Nephron (organoid): ENCODE data around the gene OR5B3.

Source experiments
- H3K27ac Mint-ChIP-seq, 3 experiments: 2 replicates each; pipeline ENCODE4 v1.8.0; 2020; ENCODE audit warnings: mixed read lengths in 3 of 3, mild to moderate bottlenecking in 2 of 3, moderate library complexity in 1 of 3
- H3K27me3 Mint-ChIP-seq: 2 replicates; pipeline ENCODE4 v1.8.0; 2021; ENCODE audit warnings: low read depth, mild to moderate bottlenecking, moderate library complexity, mixed read lengths
- H3K36me3 Mint-ChIP-seq: 2 replicates; pipeline ENCODE4 v1.8.0; 2020; ENCODE audit warnings: low read depth, mixed read lengths
- H3K4me1 Mint-ChIP-seq: 2 replicates; pipeline ENCODE4 v1.8.0; 2020; ENCODE audit warnings: mixed read lengths
- H3K4me3 Mint-ChIP-seq, 3 experiments: 2 replicates each; pipeline ENCODE4 v1.8.0; 2020; ENCODE audit warnings: mild to moderate bottlenecking in 3 of 3, mixed read lengths in 3 of 3, moderate library complexity in 2 of 3
- H3K9me3 Mint-ChIP-seq: 2 replicates; pipeline ENCODE4 v1.8.0; 2020; ENCODE audit warnings: mixed read lengths
- TF ChIP-seq, protein P1 (sequence below), 3 experiments: fragments of 200-600 bp; sonication (generic); IDR thresholded peaks; one replicate each; pipeline ENCODE4 v1.5.0; 2021; ENCODE audit warnings: antibody characterized with exemption in 3 of 3; ENCODE audit not compliant: unreplicated experiment in 3 of 3

Gene OR5B3

DNA sequence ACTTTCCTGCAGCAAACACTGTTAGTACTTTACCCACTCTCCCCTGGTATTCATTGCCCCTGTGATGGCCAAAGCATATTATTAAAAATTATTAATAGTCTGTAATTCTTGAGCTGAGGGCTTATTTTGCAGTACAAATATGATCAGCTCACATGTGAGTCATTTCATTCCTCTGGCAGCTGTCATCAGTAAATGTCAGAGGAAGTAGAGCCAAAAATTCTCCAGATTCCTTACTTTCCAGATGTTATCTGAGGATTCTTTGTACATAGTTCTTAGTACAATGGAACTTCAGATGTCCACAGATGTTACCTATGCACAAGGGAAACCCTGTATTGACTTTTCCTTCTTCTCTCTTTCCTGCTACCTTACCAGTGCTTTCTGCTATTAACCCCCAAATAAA lies 12.5 kb downstream of the OR5B3 start:
- H3K27ac Mint-ChIP-seq, result no peak overlapping the region
- H3K4me1 Mint-ChIP-seq, result no peaks in the 10 kb centered on the region
- no peak overlapping the region for H3K4me3 Mint-ChIP-seq
- no peaks in the 10 kb centered on the region for H3K27me3 Mint-ChIP-seq
- H3K36me3 Mint-ChIP-seq, result no peaks in the 10 kb centered on the region
- H3K9me3 Mint-ChIP-seq, result peaks cover 8% of the 10 kb centered on the region
- TF ChIP-seq, protein P1, sequence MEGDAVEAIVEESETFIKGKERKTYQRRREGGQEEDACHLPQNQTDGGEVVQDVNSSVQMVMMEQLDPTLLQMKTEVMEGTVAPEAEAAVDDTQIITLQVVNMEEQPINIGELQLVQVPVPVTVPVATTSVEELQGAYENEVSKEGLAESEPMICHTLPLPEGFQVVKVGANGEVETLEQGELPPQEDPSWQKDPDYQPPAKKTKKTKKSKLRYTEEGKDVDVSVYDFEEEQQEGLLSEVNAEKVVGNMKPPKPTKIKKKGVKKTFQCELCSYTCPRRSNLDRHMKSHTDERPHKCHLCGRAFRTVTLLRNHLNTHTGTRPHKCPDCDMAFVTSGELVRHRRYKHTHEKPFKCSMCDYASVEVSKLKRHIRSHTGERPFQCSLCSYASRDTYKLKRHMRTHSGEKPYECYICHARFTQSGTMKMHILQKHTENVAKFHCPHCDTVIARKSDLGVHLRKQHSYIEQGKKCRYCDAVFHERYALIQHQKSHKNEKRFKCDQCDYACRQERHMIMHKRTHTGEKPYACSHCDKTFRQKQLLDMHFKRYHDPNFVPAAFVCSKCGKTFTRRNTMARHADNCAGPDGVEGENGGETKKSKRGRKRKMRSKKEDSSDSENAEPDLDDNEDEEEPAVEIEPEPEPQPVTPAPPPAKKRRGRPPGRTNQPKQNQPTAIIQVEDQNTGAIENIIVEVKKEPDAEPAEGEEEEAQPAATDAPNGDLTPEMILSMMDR (IDR thresholded peaks at IDR 0.05; ENCODE audit: unreplicated experiment in 3 of 3), result no peak

DNA sequence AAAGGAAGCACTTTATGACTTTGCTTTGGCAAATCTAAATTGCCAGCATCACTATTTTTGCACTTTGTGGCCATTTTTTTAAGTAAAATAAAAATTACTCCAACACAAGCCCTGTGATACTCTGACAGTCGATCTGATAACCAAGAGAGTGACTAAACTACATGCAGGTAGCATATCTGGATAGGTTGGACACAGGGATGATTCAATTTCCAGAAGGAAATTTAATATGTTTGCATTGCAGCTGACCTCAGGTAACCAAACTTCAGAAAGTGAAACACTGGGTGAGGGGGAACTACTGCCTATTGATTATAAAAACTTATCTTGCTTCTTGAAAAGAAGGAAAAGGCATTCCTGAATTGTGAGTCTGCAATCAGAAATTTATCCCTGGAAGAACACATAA lies 13.9 kb downstream of the OR5B3 start:
- Mint-ChIP-seq H3K4me1 (no peaks in the 10 kb centered on the region), H3K27me3 (no peaks in the 10 kb centered on the region), H3K9me3 (peaks cover 8% of the 10 kb centered on the region), H3K4me3 (no peak overlapping the region), H3K36me3 (no peaks in the 10 kb centered on the region), H3K27ac (no peak overlapping the region)
- TF ChIP-seq, protein P1 (IDR thresholded peaks at IDR 0.05; ENCODE audit: unreplicated experiment in 3 of 3), result no peak

DNA sequence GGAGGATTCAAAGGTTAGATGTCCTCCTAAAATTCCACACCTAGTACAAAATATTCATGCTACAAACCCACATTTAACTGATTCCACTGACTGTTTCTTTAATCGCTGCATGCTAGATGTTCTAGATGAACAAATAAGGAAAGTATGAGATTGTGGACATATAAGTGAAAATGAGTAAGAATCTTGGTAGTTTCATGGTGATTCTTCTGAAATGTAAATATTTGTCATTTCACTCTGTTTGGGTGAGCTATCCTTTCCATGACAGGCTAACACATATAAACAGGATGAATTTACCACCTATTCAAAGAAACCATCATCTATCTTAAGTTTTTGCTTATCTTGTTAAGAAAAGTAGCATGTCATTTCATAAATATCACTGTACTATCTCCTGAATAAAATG lies 14.8 kb downstream of the OR5B3 start:
- H3K27ac Mint-ChIP-seq, result no peak overlapping the region
- H3K27me3 Mint-ChIP-seq, result no peaks in the 10 kb centered on the region
- H3K9me3 Mint-ChIP-seq, result peaks cover 8% of the 10 kb centered on the region
- no peaks in the 10 kb centered on the region for H3K36me3 Mint-ChIP-seq
- no peak overlapping the region for H3K4me3 Mint-ChIP-seq
- H3K4me1 Mint-ChIP-seq, result no peaks in the 10 kb centered on the region
- TF ChIP-seq, protein P1 (IDR thresholded peaks at IDR 0.05; ENCODE audit: unreplicated experiment in 3 of 3), result no peak

DNA sequence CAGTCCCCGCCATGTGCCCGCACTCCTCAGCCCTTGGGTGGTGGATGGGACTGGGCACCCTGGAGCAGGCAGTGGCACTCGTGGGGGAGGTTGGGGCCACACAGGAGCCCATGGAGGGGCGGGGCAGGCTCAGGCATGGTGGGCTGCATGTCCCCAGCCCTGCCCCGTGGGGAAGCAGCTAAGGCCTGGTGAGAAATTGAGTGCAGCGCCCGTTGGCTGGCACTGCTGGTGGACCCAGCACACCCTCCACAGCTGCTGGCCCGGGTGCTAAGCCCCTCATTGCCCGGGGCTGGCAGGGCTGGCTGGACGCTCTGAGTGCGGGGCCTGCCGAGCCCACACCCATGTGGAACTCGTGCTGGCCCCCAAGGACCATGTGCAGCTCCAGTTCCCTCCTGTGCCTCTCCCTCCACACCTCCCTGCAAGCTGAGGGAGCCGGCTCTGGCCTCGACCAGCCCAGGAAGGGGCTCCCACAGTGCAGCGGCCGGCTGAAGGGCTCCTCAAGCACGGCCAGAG lies 16.1 kb downstream of the OR5B3 start:
- Mint-ChIP-seq H3K27me3 (no peaks in the 10 kb centered on the region), H3K27ac (no peak overlapping the region), H3K4me1 (no peaks in the 10 kb centered on the region), H3K4me3 (no peak overlapping the region), H3K36me3 (no peaks in the 10 kb centered on the region), H3K9me3 (peaks cover 6% of the 10 kb centered on the region)
- TF ChIP-seq, protein P1 (IDR thresholded peaks at IDR 0.05; ENCODE audit: unreplicated experiment in 3 of 3), result no peak

DNA sequence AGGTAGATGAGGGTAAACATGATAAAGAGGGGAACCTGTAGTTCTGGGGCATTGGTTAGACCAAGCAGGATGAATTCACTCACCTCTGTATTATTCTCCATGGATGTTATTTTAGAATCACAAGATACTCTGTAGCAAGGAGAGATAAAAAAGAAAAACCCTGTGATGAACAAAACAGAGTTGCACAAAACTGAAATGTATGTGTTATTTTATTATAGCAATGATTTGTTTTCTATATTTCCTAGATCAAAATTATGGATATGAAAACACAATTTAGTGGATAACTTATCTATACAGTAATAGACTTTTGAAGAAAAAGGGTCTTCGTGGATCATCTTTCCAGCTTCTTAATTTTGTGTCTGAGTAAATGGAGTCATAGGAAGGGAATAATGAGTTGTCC lies 47.7 kb downstream of the OR5B3 start, which contains the start of gene OR5B17:
TSS of gene OR5B17 (minus strand) at position 101 of the 400 bp plus-strand sequence. CDS start at position 101, 0 bp downstream.
- H3K4me3 Mint-ChIP-seq, result no peak within 1 kb of the TSS
- no peaks in the 10 kb centered on the region for H3K4me1 Mint-ChIP-seq
- peaks cover 4% of the 10 kb centered on the region for H3K27me3 Mint-ChIP-seq
- H3K9me3 Mint-ChIP-seq, result no peaks in the 10 kb centered on the region
- no peaks in the 10 kb centered on the region for H3K36me3 Mint-ChIP-seq
- no peak within 1 kb of the TSS for H3K27ac Mint-ChIP-seq
- TF ChIP-seq, protein P1 (IDR thresholded peaks at IDR 0.05; ENCODE audit: unreplicated experiment in 3 of 3), result no peak

DNA sequence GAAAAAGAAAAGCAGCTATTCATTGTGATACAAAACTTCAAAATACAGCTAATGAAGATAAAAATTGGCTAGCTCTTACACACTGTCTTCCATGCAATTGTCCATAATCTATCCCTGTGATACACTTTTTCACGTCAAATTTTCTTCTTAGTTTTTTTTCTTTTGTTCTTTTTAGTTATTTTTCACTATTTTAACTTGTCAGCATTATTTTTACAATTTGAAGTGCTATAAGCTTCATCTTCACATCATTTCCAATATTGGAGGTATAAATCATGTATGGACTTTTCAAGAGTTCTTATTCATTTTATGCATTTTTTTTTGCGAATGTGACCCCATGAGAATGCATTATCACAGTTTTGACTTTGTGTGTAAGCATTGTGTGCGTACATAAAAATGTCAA lies 51.9 kb downstream of the OR5B3 start:
- no peak overlapping the region for H3K4me3 Mint-ChIP-seq
- no peaks in the 10 kb centered on the region for H3K9me3 Mint-ChIP-seq
- H3K27me3 Mint-ChIP-seq, result peaks cover 7% of the 10 kb centered on the region
- H3K27ac Mint-ChIP-seq, result no peak overlapping the region
- TF ChIP-seq, protein P1 (IDR thresholded peaks at IDR 0.05; ENCODE audit: unreplicated experiment in 3 of 3), result no peak
- no peaks in the 10 kb centered on the region for H3K36me3 Mint-ChIP-seq
- no peaks in the 10 kb centered on the region for H3K4me1 Mint-ChIP-seq
